SU-DHL-6 (cell line): ENCODE measurements around the gene SLC30A5.

ENCODE experiments used
- H2AFZ ChIP-seq: fragments of 200-600 bp; sonication (generic); 2 replicates; pipeline ENCODE4 v1.6.1; 2014; ENCODE audit warnings: low read depth, mild to moderate bottlenecking, moderate library complexity, mixed read lengths, antibody characterized with exemption, low read length; ENCODE audit not compliant: severe bottlenecking
- H3F3A ChIP-seq: fragments of 200-600 bp; shearing (Covaris generic); 2 replicates; pipeline ENCODE4 v1.6.0; 2016; ENCODE audit warnings: antibody characterized with exemption, mild to moderate bottlenecking; ENCODE audit not compliant: insufficient read depth
- H3K27ac ChIP-seq: fragments of 200-600 bp; sonication (generic); 2 replicates; pipeline ENCODE4 v1.5.1; 2016; ENCODE audit warnings: low read depth, mild to moderate bottlenecking, low read length, moderate library complexity, mixed read lengths
- H3K27me3 ChIP-seq: fragments of 200-600 bp; sonication (generic), shearing (Covaris generic); 2 replicates; pipeline ENCODE4 v1.6.0; 2014; ENCODE audit warnings: mild to moderate bottlenecking, low read length
- H3K36me3 ChIP-seq: fragments of 200-600 bp; sonication (generic); 2 replicates; pipeline ENCODE4 v1.6.1; 2014; ENCODE audit warnings: mild to moderate bottlenecking, low read length, mixed read lengths
- H3K4me2 ChIP-seq: fragments of 300-600, 200-600 bp; shearing (Covaris generic), sonication (generic); 2 replicates; pipeline ENCODE4 v1.6.0; 2014; ENCODE audit warnings: low read length, low read depth, mild to moderate bottlenecking; ENCODE audit not compliant: poor library complexity, severe bottlenecking
- H3K4me3 ChIP-seq: fragments of 200-600 bp; sonication (generic); 2 replicates; pipeline ENCODE4 v1.5.1; 2014; ENCODE audit warnings: antibody characterized with exemption, low read length, mild to moderate bottlenecking, mixed read lengths; ENCODE audit not compliant: insufficient read depth, poor library complexity, severe bottlenecking
- H3K79me2 ChIP-seq: fragments of 200-600 bp; sonication (generic); 2 replicates; pipeline ENCODE4 v1.6.1; 2014; ENCODE audit warnings: mild to moderate bottlenecking, low read length, moderate library complexity; ENCODE audit not compliant: insufficient read depth
- H3K9ac ChIP-seq: fragments of 200-600 bp; sonication (generic); 2 replicates; pipeline ENCODE4 v1.7.0; 2014; ENCODE audit warnings: mild to moderate bottlenecking, low read length
- H3K9me2 ChIP-seq: fragments of 200-600 bp; sonication (generic); replicated peaks from 2 replicates; pipeline ENCODE4 v1.6.1; 2014; ENCODE audit warnings: low read length; ENCODE audit not compliant: insufficient read depth
- H3K9me3 ChIP-seq: fragments of 200-600 bp; sonication (generic); 2 replicates; pipeline ENCODE4 v1.6.1; 2014; ENCODE audit warnings: low read length, mixed read lengths; ENCODE audit not compliant: insufficient read depth
- H4K20me1 ChIP-seq: fragments of 200-600 bp; sonication (generic); 2 replicates; pipeline ENCODE4 v1.6.1; 2014; ENCODE audit warnings: low read depth, mild to moderate bottlenecking, antibody characterized with exemption, low read length, moderate library complexity, mixed read lengths
- EZH2phosphoT487 ChIP-seq: fragments of 200-600 bp; sonication (generic), shearing (Covaris generic); conservative IDR thresholded peaks from 2 replicates; pipeline ENCODE4 v1.6.1; 2018; ENCODE audit warnings: mild to moderate bottlenecking, antibody characterized with exemption, low read length, moderate library complexity, mixed read lengths
- TF ChIP-seq, protein P1 (sequence below): fragments of 200-600 bp; sonication (generic); IDR thresholded peaks from one replicate; pipeline ENCODE4 v1.5.1; 2017; ENCODE audit warnings: antibody characterized with exemption, mild to moderate bottlenecking, low read length, moderate library complexity; ENCODE audit not compliant: insufficient read depth, poor library complexity, severe bottlenecking

SLC30A5 gene

DNA sequence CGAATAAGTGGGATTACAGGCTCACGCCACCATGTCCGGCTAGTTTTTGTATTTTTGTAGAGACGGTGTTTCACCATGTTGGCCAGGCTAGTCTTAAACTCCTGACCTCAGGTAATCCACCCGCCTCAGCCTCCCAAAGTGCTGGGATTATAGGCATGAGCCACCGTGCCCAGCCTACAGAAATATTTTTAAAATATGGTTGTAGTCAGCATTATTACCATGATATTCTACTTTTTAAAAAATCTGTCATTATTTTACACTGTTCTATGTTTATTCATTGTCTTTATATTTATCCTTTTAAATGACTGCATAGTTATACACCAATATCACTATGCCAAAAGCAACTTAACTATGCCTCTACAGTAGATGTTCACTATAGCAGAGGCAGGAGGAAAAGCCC, 41.6 kb upstream of the SLC30A5 start:
- H3K79me2 ChIP-seq, result no peaks in the 10 kb centered on the region
- no peak overlapping the region for H3K27ac ChIP-seq
- no peak for TF ChIP-seq EZH2phosphoT487
- TF ChIP-seq, protein P1, sequence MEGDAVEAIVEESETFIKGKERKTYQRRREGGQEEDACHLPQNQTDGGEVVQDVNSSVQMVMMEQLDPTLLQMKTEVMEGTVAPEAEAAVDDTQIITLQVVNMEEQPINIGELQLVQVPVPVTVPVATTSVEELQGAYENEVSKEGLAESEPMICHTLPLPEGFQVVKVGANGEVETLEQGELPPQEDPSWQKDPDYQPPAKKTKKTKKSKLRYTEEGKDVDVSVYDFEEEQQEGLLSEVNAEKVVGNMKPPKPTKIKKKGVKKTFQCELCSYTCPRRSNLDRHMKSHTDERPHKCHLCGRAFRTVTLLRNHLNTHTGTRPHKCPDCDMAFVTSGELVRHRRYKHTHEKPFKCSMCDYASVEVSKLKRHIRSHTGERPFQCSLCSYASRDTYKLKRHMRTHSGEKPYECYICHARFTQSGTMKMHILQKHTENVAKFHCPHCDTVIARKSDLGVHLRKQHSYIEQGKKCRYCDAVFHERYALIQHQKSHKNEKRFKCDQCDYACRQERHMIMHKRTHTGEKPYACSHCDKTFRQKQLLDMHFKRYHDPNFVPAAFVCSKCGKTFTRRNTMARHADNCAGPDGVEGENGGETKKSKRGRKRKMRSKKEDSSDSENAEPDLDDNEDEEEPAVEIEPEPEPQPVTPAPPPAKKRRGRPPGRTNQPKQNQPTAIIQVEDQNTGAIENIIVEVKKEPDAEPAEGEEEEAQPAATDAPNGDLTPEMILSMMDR, result no peak
- no peaks in the 10 kb centered on the region for H3K9me2 ChIP-seq
- H3K4me3 ChIP-seq, result no peak overlapping the region
- H3K27me3 ChIP-seq, result no peaks in the 10 kb centered on the region
- no peak overlapping the region for H3K9ac ChIP-seq
- H4K20me1 ChIP-seq, result no peaks in the 10 kb centered on the region
- H2AFZ ChIP-seq, result no peak overlapping the region
- no peaks in the 10 kb centered on the region for H3F3A ChIP-seq
- no peaks in the 10 kb centered on the region for H3K9me3 ChIP-seq
- no peaks in the 10 kb centered on the region for H3K36me3 ChIP-seq
- H3K4me2 ChIP-seq, result no peak overlapping the region

- Histone ChIP-seq H3K27me3 (no peaks in the 10 kb centered on the region), H3K27ac (no peak overlapping the region), H3K9me2 (no peaks in the 10 kb centered on the region), H3K79me2 (no peaks in the 10 kb centered on the region), H2AFZ (no peak overlapping the region), H3F3A (no peaks in the 10 kb centered on the region), H3K36me3 (no peaks in the 10 kb centered on the region), H3K4me2 (no peak overlapping the region), H4K20me1 (no peaks in the 10 kb centered on the region), H3K9me3 (no peaks in the 10 kb centered on the region), H3K4me3 (no peak overlapping the region), H3K9ac (no peak overlapping the region)
- no peak for TF ChIP-seq EZH2phosphoT487
- TF ChIP-seq, protein P1, result no peak
Observed at GRCh38 chr5:69074664-69075521, 18.9 kb upstream of the SLC30A5 start.

DNA sequence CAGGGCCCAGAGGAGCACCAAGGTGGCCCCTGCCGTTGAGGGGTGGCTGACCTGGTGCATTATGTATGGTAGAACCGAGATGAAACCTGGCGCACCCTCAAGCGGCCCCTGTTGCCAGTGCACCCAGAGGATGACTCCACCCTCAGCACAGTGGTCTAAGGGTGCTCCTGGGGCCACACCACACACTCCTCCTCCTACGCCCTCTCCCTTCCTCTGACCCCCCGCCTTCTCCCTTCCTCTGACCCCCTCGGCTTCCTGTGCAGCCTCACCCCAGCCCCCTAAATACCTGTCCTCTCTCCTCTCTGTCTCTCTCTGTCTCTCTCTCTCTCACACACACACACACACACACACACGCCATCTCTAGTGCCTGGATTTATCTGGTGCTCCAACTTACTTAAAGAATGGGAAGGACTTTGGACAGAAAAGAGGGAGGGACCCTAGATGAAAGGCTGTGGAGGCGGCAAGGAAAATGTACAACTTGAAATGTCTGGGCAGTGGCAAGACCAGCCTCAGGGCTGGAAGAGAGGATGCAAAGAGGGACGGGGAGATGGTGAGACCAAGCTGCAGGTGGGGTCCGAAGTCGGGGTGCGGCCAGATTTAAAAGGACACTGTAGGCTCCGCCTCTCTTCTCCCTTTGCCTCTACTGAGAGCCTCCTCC, 18.2 kb upstream of the SLC30A5 start:
- Histone ChIP-seq H2AFZ (no peak overlapping the region), H3K9me3 (no peaks in the 10 kb centered on the region), H3K36me3 (no peaks in the 10 kb centered on the region), H3K4me2 (no peak overlapping the region), H4K20me1 (no peaks in the 10 kb centered on the region), H3K27ac (no peak overlapping the region), H3K79me2 (no peaks in the 10 kb centered on the region), H3F3A (no peaks in the 10 kb centered on the region), H3K4me3 (no peak overlapping the region), H3K27me3 (no peaks in the 10 kb centered on the region), H3K9me2 (no peaks in the 10 kb centered on the region), H3K9ac (no peak overlapping the region)
- TF ChIP-seq, protein P1, result no peak
- TF ChIP-seq EZH2phosphoT487, result no peak
